A549 (cell line): ENCODE measurements around the gene RPS6KA6. TPM values are rescaled to one million over a fixed set of nuclear protein-coding genes. Genes with fewer than 3 reads are reported as not detected.
A peak's percentile ranks its signal among the peaks of the same experiment; 100 is the strongest.

Experiments
- ATAC-seq, 2 experiments: fragments of 200-7000 bp in 1 of 2; fragments of >200 bp in 1 of 2; cut with Nextera tagmentation in 1 of 2; cut with Tn5 transposase in 1 of 2; 3 replicates each; pipeline versions ENCODE4 v1.8.0 to v1.9.1; 2018 to 2020; ENCODE audit warnings: mild to moderate bottlenecking in 1 of 2, moderate library complexity in 1 of 2
- CTCF ChIA-PET: fragments of 300-600 bp; sonication (Branson Sonifier 250); formaldehyde crosslinking; extraction: SDS; loops from one replicate; lab custom pipeline; 2021; ENCODE audit warnings: antibody characterized with exemption, inconsistent platforms; lab: Yijun Ruan, JAX
- POLR2A ChIA-PET: fragments of 350-600 bp; formaldehyde crosslinking; extraction: SDS; loops from one replicate; lab custom pipeline; 2021; ENCODE audit warnings: antibody characterized with exemption, inconsistent platforms; lab: Yijun Ruan, JAX
- DNase-seq, 2 experiments: peaks; one replicate each; pipeline versions ENCODE4 v3.0.0 to v3.0.0-alpha.2; 2011 to 2016; ENCODE audit warnings: low read depth in 1 of 2, low spot score in 1 of 2
- FAIRE-seq: peaks from 2 replicates; lab custom pipeline; 2011; peaks lifted over from hg19 to GRCh38; lab: Jason Lieb, UNC
- H3K27ac ChIP-seq, 2 experiments: fragments of >200 bp; sonication (Bioruptor Twin); formaldehyde crosslinking; 3 replicates each; pipeline ENCODE4 v1.5.1; 2016 to 2017
- H3K4me1 ChIP-seq: fragments of >200 bp; sonication (Bioruptor Twin); formaldehyde crosslinking; 3 replicates; pipeline ENCODE4 v1.6.1; 2016
- H3K4me2 ChIP-seq: fragments of >200 bp; sonication (Bioruptor Twin); formaldehyde crosslinking; 3 replicates; pipeline ENCODE4 v1.6.1; 2016
- H3K4me3 ChIP-seq: fragments of >200 bp; sonication (Bioruptor Twin); formaldehyde crosslinking; 3 replicates; pipeline ENCODE4 v1.5.1; 2016
- H3K9me3 ChIP-seq: fragments of >200 bp; sonication (Bioruptor Twin); formaldehyde crosslinking; 3 replicates; pipeline ENCODE4 v1.6.1; 2016
- BHLHE40 ChIP-seq: IDR thresholded peaks from 2 replicates; pipeline ENCODE4 v1.6.1; 2012; ENCODE audit warnings: low read depth, low read length, inconsistent platforms
- CBX8 ChIP-seq: fragments of 200-600 bp; sonication (generic); IDR thresholded peaks from 2 replicates; pipeline ENCODE4 v1.6.1; 2016
- CHD2 ChIP-seq: fragments of 150-350 bp; IDR thresholded peaks from 2 replicates; pipeline ENCODE4 v1.6.1; 2014; ENCODE audit warnings: low read length; ENCODE audit not compliant: partially characterized antibody
- EHMT2 ChIP-seq: fragments of 200-600 bp; sonication (generic); IDR thresholded peaks from 2 replicates; pipeline ENCODE4 v1.6.1; 2016; ENCODE audit warnings: antibody characterized with exemption, low read depth, mild to moderate bottlenecking, moderate library complexity
- EP300 ChIP-seq, 2 experiments: fragments of >200 bp; sonication (Bioruptor Twin); formaldehyde crosslinking; IDR thresholded peaks; 2 replicates in 1 of 2; 3 replicates in 1 of 2; pipeline ENCODE4 v1.6.1; 2016 to 2017
- ESRRA ChIP-seq: fragments of 150-350 bp; IDR thresholded peaks from 2 replicates; pipeline ENCODE4 v1.6.1; 2014; ENCODE audit warnings: mild to moderate bottlenecking, low read length, borderline replicate concordance
- FOSB ChIP-seq: fragments of 250-450 bp; sonication (Bioruptor Pico); IDR thresholded peaks from 2 replicates; pipeline ENCODE4 v1.5.0; 2020; ENCODE audit warnings: mild to moderate bottlenecking, moderate library complexity
- FOSL2 ChIP-seq, 2 experiments: fragments of 450-650 bp in 1 of 2; fragments of >200 bp in 1 of 2; sonication (Bioruptor Twin) in 1 of 2; formaldehyde crosslinking; IDR thresholded peaks; 2 replicates each; pipeline versions ENCODE4 v1.5.0 to v1.6.1; 2016 to 2020; ENCODE audit warnings: mild to moderate bottlenecking in 1 of 2, moderate library complexity in 1 of 2
- FOXS1 ChIP-seq: fragments of 250-450 bp; sonication (Bioruptor Pico); IDR thresholded peaks from 2 replicates; pipeline ENCODE4 v1.5.0; 2020; ENCODE audit warnings: mild to moderate bottlenecking, moderate library complexity
- GATA3 ChIP-seq: IDR thresholded peaks from 2 replicates; pipeline ENCODE4 v1.6.1; 2012; ENCODE audit warnings: borderline replicate concordance
- JUNB ChIP-seq: fragments of >200 bp; sonication (Bioruptor Twin); formaldehyde crosslinking; IDR thresholded peaks from 2 replicates; pipeline ENCODE4 v1.6.1; 2016
- KDM1A ChIP-seq: fragments of 200-600 bp; sonication (generic); IDR thresholded peaks from 2 replicates; pipeline ENCODE4 v1.6.1; 2016; ENCODE audit warnings: low read depth, mild to moderate bottlenecking
- MAFK ChIP-seq: fragments of 450-650 bp; IDR thresholded peaks from 2 replicates; pipeline ENCODE4 v1.6.1; 2014; ENCODE audit not compliant: partially characterized antibody
- MAZ ChIP-seq: fragments of 150-350 bp; IDR thresholded peaks from 2 replicates; pipeline ENCODE4 v1.6.1; 2014; ENCODE audit warnings: antibody characterized with exemption, low read depth, low read length, borderline replicate concordance
- MYC ChIP-seq: IDR thresholded peaks from 2 replicates; pipeline ENCODE4 v1.6.1; 2012; ENCODE audit warnings: mild to moderate bottlenecking, inconsistent platforms, low read length, improper control_type of control experiment, borderline replicate concordance
- PHF8 ChIP-seq: fragments of 200-600 bp; sonication (generic); IDR thresholded peaks from 2 replicates; pipeline ENCODE4 v1.6.1; 2016; ENCODE audit warnings: low read depth, mild to moderate bottlenecking, antibody characterized with exemption, moderate library complexity, borderline replicate concordance
- POLR2A ChIP-seq: IDR thresholded peaks from 2 replicates; pipeline ENCODE4 v1.6.1; 2012; ENCODE audit warnings: mild to moderate bottlenecking, low read length
- POLR2AphosphoS2 ChIP-seq: conservative IDR thresholded peaks from 2 replicates; pipeline ENCODE4 v1.6.1; 2012; ENCODE audit warnings: low read length, improper control_type of control experiment, inconsistent platforms
- RAD21 ChIP-seq, 2 experiments: fragments of >200 bp in 1 of 2; sonication (Bioruptor Twin) in 1 of 2; formaldehyde crosslinking in 1 of 2; IDR thresholded peaks in 1 of 2; conservative IDR thresholded peaks in 1 of 2; 2 replicates in 1 of 2; 3 replicates in 1 of 2; pipeline ENCODE4 v1.6.1; 2012 to 2018; ENCODE audit warnings: inconsistent platforms in 1 of 2
- RCOR1 ChIP-seq: fragments of 150-350 bp; IDR thresholded peaks from 2 replicates; pipeline ENCODE4 v1.6.1; 2014; ENCODE audit warnings: antibody characterized with exemption, low read length, low read depth
- RFX5 ChIP-seq: fragments of 450-650 bp; IDR thresholded peaks from 2 replicates; pipeline ENCODE4 v1.7.1; 2014; ENCODE audit warnings: antibody characterized with exemption, mild to moderate bottlenecking, moderate library complexity
- RNF2 ChIP-seq: fragments of 200-600 bp; sonication (generic); IDR thresholded peaks from 2 replicates; pipeline ENCODE4 v1.6.1; 2016; ENCODE audit warnings: low read depth, mild to moderate bottlenecking, antibody characterized with exemption, moderate library complexity, borderline replicate concordance
- SREBF2 ChIP-seq: fragments of 450-650 bp; IDR thresholded peaks from 2 replicates; pipeline ENCODE4 v1.6.1; 2014; ENCODE audit warnings: mild to moderate bottlenecking, moderate library complexity
- ZC3H11A ChIP-seq: fragments of 450-650 bp; IDR thresholded peaks from 2 replicates; pipeline ENCODE4 v1.6.1; 2014; ENCODE audit warnings: antibody characterized with exemption, mild to moderate bottlenecking
- ZNF302 ChIP-seq: fragments of 250-450 bp; sonication (Bioruptor Pico); IDR thresholded peaks from 2 replicates; pipeline ENCODE4 v1.9.0; 2021; ENCODE audit warnings: inconsistent platforms, mild to moderate bottlenecking, moderate library complexity
- WGBS: methylation state at CpG from one replicate; pipeline ENCODE4 v1.1.6; 2017; ENCODE audit errors: missing lambda C conversion rate; 5-methylcytosine and 5-hydroxymethylcytosine counted together
- polyA plus RNA-seq, 4 experiments: library from polyadenylated mRNA; depleted of rRNA in 3 of 4; stranded (reverse); fragments of >200 nt; fragmentation: RNase III in 1 of 4; extraction: RNeasy Plus Mini Kit Qiagen cat#74134 plus additional on column Dnase treatment in 1 of 4; gene quantifications; 2 replicates in 3 of 4; 3 replicates in 1 of 4; pipeline ENCODE4 v1.2.3, GENCODE V29; 2011 to 2017
- TF ChIP-seq, protein P1 (sequence below): fragments of 150-350 bp; IDR thresholded peaks from 2 replicates; pipeline ENCODE4 v1.6.1; 2014; ENCODE audit warnings: low read depth, mild to moderate bottlenecking, low read length
- TF ChIP-seq, protein P2 (sequence below): fragments of 200-600 bp; sonication (generic); IDR thresholded peaks from 2 replicates; pipeline ENCODE4 v1.6.1; 2016; ENCODE audit warnings: antibody characterized with exemption, mild to moderate bottlenecking, moderate library complexity
- TF ChIP-seq, protein P3 (sequence below): fragments of >200 bp; sonication (Bioruptor Twin); formaldehyde crosslinking; IDR thresholded peaks from 3 replicates; pipeline ENCODE4 v1.5.1; 2016

Gene RPS6KA6
- polyA plus RNA-seq, 2 of the 4 experiments (the other 2 are of a cell fraction) = 4.6 to 11.3 TPM

DNA sequence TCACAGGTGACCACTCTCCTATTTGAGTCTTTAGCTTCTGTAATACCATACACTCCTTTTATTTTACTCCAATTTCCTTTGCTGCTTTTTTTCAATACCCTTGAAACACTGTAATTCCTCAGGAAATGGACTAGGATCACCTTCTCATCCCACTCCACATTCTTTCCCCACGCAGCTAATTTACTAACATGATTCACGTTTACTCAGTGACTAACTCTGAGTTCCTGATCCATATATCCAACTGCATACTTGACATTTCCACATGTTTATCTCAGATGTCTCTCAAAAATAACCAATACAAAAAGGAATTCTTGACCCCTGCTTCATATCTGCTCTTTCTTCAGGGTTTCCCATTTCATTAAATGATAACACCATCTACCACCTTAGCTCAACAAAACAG is 19.9 kb downstream of the RPS6KA6 start:
- 5% methylated on average over 2 of the region's 2 CpGs for WGBS
- H3K4me2 ChIP-seq = peak overlapping the region; percentile 63
- FAIRE-seq = peak; percentile 98
- CTCF ChIA-PET = no interaction called here
- ATAC-seq = peak; percentile 62 to 83; a peak in 4 of 6 replicates
- DNase-seq = peak in 1 of 2 experiments; percentile 29
- no peak for TF ChIP-seq RNF2
- no peak for TF ChIP-seq KDM1A
- TF ChIP-seq RCOR1 = no peak
- TF ChIP-seq, protein P1, sequence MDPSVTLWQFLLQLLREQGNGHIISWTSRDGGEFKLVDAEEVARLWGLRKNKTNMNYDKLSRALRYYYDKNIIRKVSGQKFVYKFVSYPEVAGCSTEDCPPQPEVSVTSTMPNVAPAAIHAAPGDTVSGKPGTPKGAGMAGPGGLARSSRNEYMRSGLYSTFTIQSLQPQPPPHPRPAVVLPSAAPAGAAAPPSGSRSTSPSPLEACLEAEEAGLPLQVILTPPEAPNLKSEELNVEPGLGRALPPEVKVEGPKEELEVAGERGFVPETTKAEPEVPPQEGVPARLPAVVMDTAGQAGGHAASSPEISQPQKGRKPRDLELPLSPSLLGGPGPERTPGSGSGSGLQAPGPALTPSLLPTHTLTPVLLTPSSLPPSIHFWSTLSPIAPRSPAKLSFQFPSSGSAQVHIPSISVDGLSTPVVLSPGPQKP = no peak
- 0 out of 2 replicates have a peak, but pooled peaks have one; percentile 15 for TF ChIP-seq FOSL2 (IDR thresholded peaks at IDR 0.05)
- TF ChIP-seq FOSL2 (CRISPR knock-in tag; IDR thresholded peaks at IDR 0.05) = peak; percentile 59
- no peak for TF ChIP-seq ZC3H11A
- no peak for TF ChIP-seq ESRRA
- peak; percentile 15; the same call in 1 of the 2 replicates for TF ChIP-seq GATA3
- TF ChIP-seq JUNB = peak; percentile 28; the same call in 1 of the 2 replicates
- TF ChIP-seq CBX8 = no peak
- no peak for TF ChIP-seq EP300 (IDR thresholded peaks at IDR 0.05)
- no peak overlapping the region for H3K27ac ChIP-seq
- H3K9me3 ChIP-seq = no peaks in the 10 kb centered on the region
- POLR2A ChIA-PET = no interaction called here
- H3K4me1 ChIP-seq = peaks cover 34% of the 10 kb centered on the region
- no peak overlapping the region for H3K4me3 ChIP-seq

DNA sequence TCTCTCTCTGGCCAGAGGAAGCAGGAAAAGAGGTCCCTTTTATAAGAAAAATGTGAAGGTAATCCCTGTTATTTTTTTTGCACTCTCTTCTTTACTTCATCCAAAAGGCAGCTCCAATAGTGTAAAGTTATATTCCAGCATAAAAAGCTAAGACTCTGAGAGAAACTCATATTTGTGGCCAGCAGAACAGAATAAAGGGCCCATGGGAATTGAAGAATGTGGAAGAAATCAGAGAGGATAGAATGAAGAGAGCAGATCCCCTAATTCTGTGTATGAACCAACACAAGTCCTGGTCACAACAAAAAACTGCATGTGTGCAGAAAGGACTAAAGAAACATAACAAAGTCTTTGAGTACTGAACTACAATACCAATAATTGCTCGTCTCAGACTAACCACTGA is 22.3 kb downstream of the RPS6KA6 start:
- WGBS = 79% methylated on average over 1 of the region's 1 CpG
- DNase-seq (no peak), ATAC-seq (no peak), FAIRE-seq (no peak)
- Histone ChIP-seq H3K4me2 (peak overlapping the region; percentile 53), H3K27ac (no peak overlapping the region), H3K4me3 (no peak overlapping the region), H3K9me3 (no peaks in the 10 kb centered on the region), H3K4me1 (peaks cover 34% of the 10 kb centered on the region)
- TF ChIP-seq FOSB (no peak), RAD21 (conservative IDR thresholded peaks at IDR 0.05 in 1 of 2, IDR thresholded peaks at IDR 0.05 in 1 of 2) (no peak), RFX5 (no peak), POLR2A (no peak), CHD2 (no peak), BHLHE40 (no peak), MAFK (no peak), SREBF2 (no peak), ZC3H11A (no peak), ZNF302 (CRISPR knock-in tag) (no peak), MAZ (no peak), EHMT2 (no peak), PHF8 (no peak), MYC (no peak), POLR2AphosphoS2 (no peak), FOXS1 (no peak)
- TF ChIP-seq, protein P2, sequence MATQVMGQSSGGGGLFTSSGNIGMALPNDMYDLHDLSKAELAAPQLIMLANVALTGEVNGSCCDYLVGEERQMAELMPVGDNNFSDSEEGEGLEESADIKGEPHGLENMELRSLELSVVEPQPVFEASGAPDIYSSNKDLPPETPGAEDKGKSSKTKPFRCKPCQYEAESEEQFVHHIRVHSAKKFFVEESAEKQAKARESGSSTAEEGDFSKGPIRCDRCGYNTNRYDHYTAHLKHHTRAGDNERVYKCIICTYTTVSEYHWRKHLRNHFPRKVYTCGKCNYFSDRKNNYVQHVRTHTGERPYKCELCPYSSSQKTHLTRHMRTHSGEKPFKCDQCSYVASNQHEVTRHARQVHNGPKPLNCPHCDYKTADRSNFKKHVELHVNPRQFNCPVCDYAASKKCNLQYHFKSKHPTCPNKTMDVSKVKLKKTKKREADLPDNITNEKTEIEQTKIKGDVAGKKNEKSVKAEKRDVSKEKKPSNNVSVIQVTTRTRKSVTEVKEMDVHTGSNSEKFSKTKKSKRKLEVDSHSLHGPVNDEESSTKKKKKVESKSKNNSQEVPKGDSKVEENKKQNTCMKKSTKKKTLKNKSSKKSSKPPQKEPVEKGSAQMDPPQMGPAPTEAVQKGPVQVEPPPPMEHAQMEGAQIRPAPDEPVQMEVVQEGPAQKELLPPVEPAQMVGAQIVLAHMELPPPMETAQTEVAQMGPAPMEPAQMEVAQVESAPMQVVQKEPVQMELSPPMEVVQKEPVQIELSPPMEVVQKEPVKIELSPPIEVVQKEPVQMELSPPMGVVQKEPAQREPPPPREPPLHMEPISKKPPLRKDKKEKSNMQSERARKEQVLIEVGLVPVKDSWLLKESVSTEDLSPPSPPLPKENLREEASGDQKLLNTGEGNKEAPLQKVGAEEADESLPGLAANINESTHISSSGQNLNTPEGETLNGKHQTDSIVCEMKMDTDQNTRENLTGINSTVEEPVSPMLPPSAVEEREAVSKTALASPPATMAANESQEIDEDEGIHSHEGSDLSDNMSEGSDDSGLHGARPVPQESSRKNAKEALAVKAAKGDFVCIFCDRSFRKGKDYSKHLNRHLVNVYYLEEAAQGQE = no peak
- TF ChIP-seq, protein P3, sequence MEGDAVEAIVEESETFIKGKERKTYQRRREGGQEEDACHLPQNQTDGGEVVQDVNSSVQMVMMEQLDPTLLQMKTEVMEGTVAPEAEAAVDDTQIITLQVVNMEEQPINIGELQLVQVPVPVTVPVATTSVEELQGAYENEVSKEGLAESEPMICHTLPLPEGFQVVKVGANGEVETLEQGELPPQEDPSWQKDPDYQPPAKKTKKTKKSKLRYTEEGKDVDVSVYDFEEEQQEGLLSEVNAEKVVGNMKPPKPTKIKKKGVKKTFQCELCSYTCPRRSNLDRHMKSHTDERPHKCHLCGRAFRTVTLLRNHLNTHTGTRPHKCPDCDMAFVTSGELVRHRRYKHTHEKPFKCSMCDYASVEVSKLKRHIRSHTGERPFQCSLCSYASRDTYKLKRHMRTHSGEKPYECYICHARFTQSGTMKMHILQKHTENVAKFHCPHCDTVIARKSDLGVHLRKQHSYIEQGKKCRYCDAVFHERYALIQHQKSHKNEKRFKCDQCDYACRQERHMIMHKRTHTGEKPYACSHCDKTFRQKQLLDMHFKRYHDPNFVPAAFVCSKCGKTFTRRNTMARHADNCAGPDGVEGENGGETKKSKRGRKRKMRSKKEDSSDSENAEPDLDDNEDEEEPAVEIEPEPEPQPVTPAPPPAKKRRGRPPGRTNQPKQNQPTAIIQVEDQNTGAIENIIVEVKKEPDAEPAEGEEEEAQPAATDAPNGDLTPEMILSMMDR = no peak
- CTCF ChIA-PET = no interaction called here
- POLR2A ChIA-PET = no interaction called here
